ENCODE data around the gene UBE2Q1.

- no peak for TF ChIP-seq CTCF (conservative IDR thresholded peaks at IDR 0.05)
- no peak for TF ChIP-seq EZH2 (IDR thresholded peaks at IDR 0.05; ENCODE audit: low read depth)
Observed at GRCh38 chr1:154572468-154573167, 14.2 kb upstream of the UBE2Q1 start.

All from PC-9 (cell line).